Left hindlimb (tissue), 1 donor: ENCODE data around the gene DLGAP1.

Experiments used
- DNase-seq: peaks from one replicate; pipeline ENCODE4 v3.0.0-alpha.2; 2018

DLGAP1 gene

GRCh38 chr18:3923750-3924149 is 531.4 kb downstream of the DLGAP1 start:
- DNase-seq, result no peak

GRCh38 chr18:3921826-3922225 is 533.3 kb downstream of the DLGAP1 start:
- no peak for DNase-seq

- DNase-seq, result no peak
Observed at GRCh38 chr18:3920832-3921231, 534.3 kb downstream of the DLGAP1 start.

GRCh38 chr18:3919396-3920061 is 535.6 kb downstream of the DLGAP1 start:
- DNase-seq, result no peak

GRCh38 chr18:3916082-3916481 is 539.0 kb downstream of the DLGAP1 start:
- no peak for DNase-seq

GRCh38 chr18:3914833-3915610 is 540.1 kb downstream of the DLGAP1 start:
- no peak for DNase-seq

GRCh38 chr18:3914109-3914508 is 541.0 kb downstream of the DLGAP1 start:
- no peak for DNase-seq

GRCh38 chr18:3912705-3913104 is 542.4 kb downstream of the DLGAP1 start:
- DNase-seq, result no peak

- DNase-seq, result no peak
Observed at GRCh38 chr18:3911413-3911812, 543.7 kb downstream of the DLGAP1 start.

GRCh38 chr18:3910512-3910911 is 544.6 kb downstream of the DLGAP1 start:
- no peak for DNase-seq

GRCh38 chr18:3907955-3908354 is 547.2 kb downstream of the DLGAP1 start:
- no peak for DNase-seq

- DNase-seq, result no peak
Observed at GRCh38 chr18:3906116-3906750, 548.9 kb downstream of the DLGAP1 start.

GRCh38 chr18:3903337-3903736 is 551.8 kb downstream of the DLGAP1 start:
- no peak for DNase-seq

- no peak for DNase-seq
Observed at GRCh38 chr18:3902676-3903075, 552.4 kb downstream of the DLGAP1 start.

GRCh38 chr18:3901811-3902210 is 553.3 kb downstream of the DLGAP1 start:
- DNase-seq, result no peak

GRCh38 chr18:3901042-3901441 is 554.1 kb downstream of the DLGAP1 start:
- DNase-seq, result no peak

GRCh38 chr18:3900327-3900726 is 554.8 kb downstream of the DLGAP1 start:
- DNase-seq, result no peak

GRCh38 chr18:3898861-3899613 is 556.1 kb downstream of the DLGAP1 start:
- no peak for DNase-seq

- DNase-seq, result no peak
Observed at GRCh38 chr18:3892152-3892551, 563.0 kb downstream of the DLGAP1 start.

- no peak for DNase-seq
Observed at GRCh38 chr18:3891245-3891644, 563.9 kb downstream of the DLGAP1 start.

- no peak for DNase-seq
Observed at GRCh38 chr18:3889803-3890202, 565.3 kb downstream of the DLGAP1 start.

- DNase-seq, result no peak
Observed at GRCh38 chr18:3889121-3889520, 566.0 kb downstream of the DLGAP1 start.
